ENCODE results near the gene DOCK4.

The DOCK4 gene

GRCh38 chr7:112188257-112188656 lies 17.9 kb downstream of the DOCK4 start:
- no peak for DNase-seq (ENCODE audit: low spot score)
- no peak for TF ChIP-seq CTCF (IDR thresholded peaks at IDR 0.05; ENCODE audit: extremely low read depth, missing control alignments)

GRCh38 chr7:112186300-112186699 lies 19.9 kb downstream of the DOCK4 start:
- TF ChIP-seq CTCF (IDR thresholded peaks at IDR 0.05; ENCODE audit: extremely low read depth, missing control alignments), result no peak
- DNase-seq (ENCODE audit: low spot score), result no peak

GRCh38 chr7:112185005-112185834 lies 21.0 kb downstream of the DOCK4 start:
- TF ChIP-seq CTCF (IDR thresholded peaks at IDR 0.05; ENCODE audit: extremely low read depth, missing control alignments), result no peak
- no peak for DNase-seq (ENCODE audit: low spot score)

GRCh38 chr7:112184455-112184854 lies 21.7 kb downstream of the DOCK4 start:
- no peak for TF ChIP-seq CTCF (IDR thresholded peaks at IDR 0.05; ENCODE audit: extremely low read depth, missing control alignments)
- no peak for DNase-seq (ENCODE audit: low spot score)

GRCh38 chr7:112183266-112183665 lies 22.9 kb downstream of the DOCK4 start:
- DNase-seq (ENCODE audit: low spot score), result no peak
- no peak for TF ChIP-seq CTCF (IDR thresholded peaks at IDR 0.05; ENCODE audit: extremely low read depth, missing control alignments)

GRCh38 chr7:112182749-112183148 lies 23.4 kb downstream of the DOCK4 start:
- no peak for DNase-seq (ENCODE audit: low spot score)
- no peak for TF ChIP-seq CTCF (IDR thresholded peaks at IDR 0.05; ENCODE audit: extremely low read depth, missing control alignments)

GRCh38 chr7:112180223-112180622 lies 26.0 kb downstream of the DOCK4 start:
- DNase-seq (ENCODE audit: low spot score), result no peak
- TF ChIP-seq CTCF (IDR thresholded peaks at IDR 0.05; ENCODE audit: extremely low read depth, missing control alignments), result no peak
